ENCODE data around the gene TEN1.

Gene TEN1

GRCh38 chr17:76014925-76015261, 35.9 kb downstream of the TEN1 start:
- TF ChIP-seq, protein P1, sequence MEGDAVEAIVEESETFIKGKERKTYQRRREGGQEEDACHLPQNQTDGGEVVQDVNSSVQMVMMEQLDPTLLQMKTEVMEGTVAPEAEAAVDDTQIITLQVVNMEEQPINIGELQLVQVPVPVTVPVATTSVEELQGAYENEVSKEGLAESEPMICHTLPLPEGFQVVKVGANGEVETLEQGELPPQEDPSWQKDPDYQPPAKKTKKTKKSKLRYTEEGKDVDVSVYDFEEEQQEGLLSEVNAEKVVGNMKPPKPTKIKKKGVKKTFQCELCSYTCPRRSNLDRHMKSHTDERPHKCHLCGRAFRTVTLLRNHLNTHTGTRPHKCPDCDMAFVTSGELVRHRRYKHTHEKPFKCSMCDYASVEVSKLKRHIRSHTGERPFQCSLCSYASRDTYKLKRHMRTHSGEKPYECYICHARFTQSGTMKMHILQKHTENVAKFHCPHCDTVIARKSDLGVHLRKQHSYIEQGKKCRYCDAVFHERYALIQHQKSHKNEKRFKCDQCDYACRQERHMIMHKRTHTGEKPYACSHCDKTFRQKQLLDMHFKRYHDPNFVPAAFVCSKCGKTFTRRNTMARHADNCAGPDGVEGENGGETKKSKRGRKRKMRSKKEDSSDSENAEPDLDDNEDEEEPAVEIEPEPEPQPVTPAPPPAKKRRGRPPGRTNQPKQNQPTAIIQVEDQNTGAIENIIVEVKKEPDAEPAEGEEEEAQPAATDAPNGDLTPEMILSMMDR (conservative IDR thresholded peaks at IDR 0.05), result no peak
- no peak for TF ChIP-seq ZFX (IDR thresholded peaks at IDR 0.05)
- H3K27ac ChIP-seq, result no peak overlapping the region

DNA sequence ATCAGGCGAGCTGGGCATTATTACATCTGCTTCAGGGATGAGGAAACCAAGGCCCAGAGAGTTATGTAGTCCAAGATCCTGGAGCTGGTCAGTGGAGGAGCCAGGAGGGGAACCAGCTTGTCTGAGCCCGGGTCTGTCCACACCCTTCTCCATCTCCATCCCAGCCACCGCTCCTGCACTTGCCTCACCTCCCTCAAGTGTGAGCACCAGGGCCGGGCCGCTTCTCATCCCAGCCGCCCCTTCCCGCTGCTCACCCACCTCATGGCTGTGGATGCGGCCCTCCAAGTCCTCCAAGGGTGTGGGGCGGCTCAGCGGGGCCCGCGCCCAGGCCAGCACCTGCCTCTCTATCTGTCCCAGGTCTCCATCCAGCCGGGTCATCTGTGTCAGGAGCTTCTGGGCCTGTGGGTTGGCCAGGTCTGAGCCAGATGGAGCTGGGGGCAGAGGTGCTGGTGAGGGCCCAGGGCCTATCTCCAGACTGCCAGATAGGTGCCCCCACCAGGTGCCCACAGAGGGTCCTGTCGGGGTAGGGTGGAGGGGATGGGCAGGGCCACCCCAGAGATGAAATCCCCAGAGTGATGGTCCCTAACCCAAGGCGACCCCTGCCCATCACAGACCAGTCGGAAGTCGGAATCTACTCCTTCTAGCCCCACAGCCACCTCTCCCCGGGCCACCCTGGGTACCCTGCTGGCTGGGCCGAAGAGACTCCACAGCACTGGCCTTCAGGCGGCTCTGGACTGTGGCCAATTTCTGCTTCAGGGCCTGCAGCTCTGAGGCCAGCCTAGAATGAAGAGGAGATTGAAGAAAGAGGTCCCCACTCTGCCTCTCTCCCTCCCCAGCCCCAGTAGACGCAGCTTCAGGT, 38.7 kb downstream of the TEN1 start:
- TF ChIP-seq ZFX (IDR thresholded peaks at IDR 0.05), result no peak
- TF ChIP-seq, protein P1 (conservative IDR thresholded peaks at IDR 0.05), result no peak
- no peak overlapping the region for H3K27ac ChIP-seq

DNA sequence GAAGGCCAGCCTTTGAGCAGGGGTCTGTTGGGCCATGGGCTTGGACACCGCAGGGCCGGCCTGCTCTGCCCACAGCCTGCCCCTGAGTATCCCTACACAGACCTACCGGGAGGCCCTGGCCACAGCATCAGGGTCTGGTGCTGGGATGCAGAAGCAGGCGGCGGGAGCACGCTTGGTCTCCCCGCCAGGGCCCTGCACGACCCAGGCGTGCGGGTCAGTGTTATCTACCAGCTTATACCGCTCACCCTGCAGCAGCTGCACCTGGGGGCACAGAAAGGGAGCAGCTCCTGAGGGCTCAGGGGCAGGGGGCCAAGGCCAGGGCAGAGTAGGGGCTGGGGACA, 39.3 kb downstream of the TEN1 start:
- no peak overlapping the region for H3K27ac ChIP-seq
- no peak for TF ChIP-seq ZFX (IDR thresholded peaks at IDR 0.05)
- TF ChIP-seq, protein P1 (conservative IDR thresholded peaks at IDR 0.05), result no peak

- TF ChIP-seq, protein P1 (conservative IDR thresholded peaks at IDR 0.05), result no peak
- TF ChIP-seq ZFX (IDR thresholded peaks at IDR 0.05), result no peak
- no peak overlapping the region for H3K27ac ChIP-seq
These were observed 39.8 kb downstream of the TEN1 start for GRCh38 chr17:76018801-76019200.

GRCh38 chr17:76019833-76020467, 40.9 kb downstream of the TEN1 start:
- no peak for TF ChIP-seq ZFX (IDR thresholded peaks at IDR 0.05)
- TF ChIP-seq, protein P1 (conservative IDR thresholded peaks at IDR 0.05), result no peak
- H3K27ac ChIP-seq, result no peak overlapping the region

DNA sequence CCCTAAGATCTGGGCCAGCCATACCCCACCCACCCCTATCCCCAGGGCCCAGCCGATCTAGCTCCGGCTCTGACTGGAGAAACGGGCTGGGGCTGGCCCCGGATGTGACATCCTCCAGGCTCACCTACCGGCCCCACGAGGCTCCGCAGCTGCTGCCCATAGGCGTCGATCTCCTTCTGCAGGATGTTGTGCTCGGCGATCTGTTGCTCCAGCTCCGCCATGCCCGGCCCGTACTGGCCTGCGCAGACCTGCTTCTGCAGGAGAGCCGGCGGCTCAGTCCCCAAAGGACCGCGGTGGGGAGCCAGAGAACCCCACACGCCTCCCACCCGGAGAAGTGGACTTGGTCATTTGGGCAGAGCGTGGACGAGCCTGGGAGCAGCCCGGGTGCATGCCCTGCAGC, 43.2 kb downstream of the TEN1 start:
- H3K27ac ChIP-seq, result no peak overlapping the region
- TF ChIP-seq, protein P1 (conservative IDR thresholded peaks at IDR 0.05), result no peak
- no peak for TF ChIP-seq ZFX (IDR thresholded peaks at IDR 0.05)
